Endodermal cell (in vitro differentiated cells): ENCODE measurements around the gene HAPLN3. TPM values are rescaled to one million over a fixed set of nuclear protein-coding genes. Genes with fewer than 3 reads are reported as not detected.

Experiments used
- DNase-seq: peaks from one replicate; pipeline ENCODE4 v3.0.0-alpha.2; 2017
- H3K27ac ChIP-seq: 2 replicates; pipeline ENCODE4 v1.5.1; 2013; ENCODE audit warnings: mild to moderate bottlenecking, low read depth, low read length, moderate library complexity
- H3K27me3 ChIP-seq: 2 replicates; pipeline ENCODE4 v1.6.1; 2013; ENCODE audit warnings: mild to moderate bottlenecking, low read length, moderate library complexity; ENCODE audit not compliant: insufficient read depth, control insufficient read depth, poor library complexity, severe bottlenecking
- H3K36me3 ChIP-seq: 2 replicates; pipeline ENCODE4 v1.7.0; 2013; ENCODE audit warnings: mild to moderate bottlenecking, low read length, moderate library complexity; ENCODE audit not compliant: control insufficient read depth, insufficient read depth
- H3K4me1 ChIP-seq: one replicate; pipeline ENCODE4 v1.7.0; 2013; ENCODE audit warnings: low read length; ENCODE audit not compliant: control insufficient read depth, insufficient read depth
- H3K4me3 ChIP-seq: 2 replicates; pipeline ENCODE4 v1.5.1; 2013; ENCODE audit warnings: mild to moderate bottlenecking, low read length, moderate library complexity
- H3K9ac ChIP-seq: 2 replicates; pipeline ENCODE4 v1.6.1; 2013; ENCODE audit warnings: mild to moderate bottlenecking, low read length, moderate library complexity; ENCODE audit not compliant: poor library complexity, severe bottlenecking; ENCODE audit errors: extremely low read depth
- H3K9me3 ChIP-seq: 2 replicates; pipeline ENCODE4 v1.6.1; 2013; ENCODE audit warnings: mild to moderate bottlenecking, low read length, moderate library complexity; ENCODE audit not compliant: control insufficient read depth
- H3K27ac Mint-ChIP-seq: 2 replicates; pipeline ENCODE4 v1.8.0; 2020; ENCODE audit warnings: mixed read lengths
- H3K27me3 Mint-ChIP-seq: 2 replicates; pipeline ENCODE4 v1.8.0; 2021; ENCODE audit warnings: mild to moderate bottlenecking, mixed read lengths; ENCODE audit not compliant: insufficient read depth
- H3K36me3 Mint-ChIP-seq: 2 replicates; pipeline ENCODE4 v1.8.0; 2020; ENCODE audit warnings: low read depth, mixed read lengths
- H3K4me1 Mint-ChIP-seq: 2 replicates; pipeline ENCODE4 v1.8.0; 2020; ENCODE audit warnings: mixed read lengths
- H3K4me3 Mint-ChIP-seq: 2 replicates; pipeline ENCODE4 v1.8.0; 2020; ENCODE audit warnings: mild to moderate bottlenecking, moderate library complexity, mixed read lengths
- H3K9me3 Mint-ChIP-seq: 2 replicates; pipeline ENCODE4 v1.8.0; 2020; ENCODE audit warnings: mild to moderate bottlenecking, mixed read lengths
- WGBS, 2 experiments: methylation state at CpG; one replicate each; pipeline versions ENCODE4 v1.1.5 to v1.1.7; 2013; ENCODE audit warnings: missing lambda C conversion rate in 2 of 2, mixed read lengths in 1 of 2; ENCODE audit not compliant: insufficient coverage in 1 of 2, insufficient read length in 1 of 2; 5-methylcytosine and 5-hydroxymethylcytosine counted together
- total RNA-seq, 2 donors: library from RNA; stranded (reverse); fragmentation: NEBNext Ultra II Directional in 1 of 2; extraction: Animal tissue kit (Norgen Biotek cat#: 25700) in 1 of 2; gene quantifications; 2 replicates in 1 of 2; 3 replicates in 1 of 2; pipeline ENCODE4 v1.2.1, GENCODE V29; 2021
- TF ChIP-seq, protein P1 (sequence below): fragments of 200-600 bp; sonication (generic); conservative IDR thresholded peaks from 2 replicates; pipeline ENCODE4 v1.5.0; 2021; ENCODE audit warnings: antibody characterized with exemption, mild to moderate bottlenecking

HAPLN3 gene
- total RNA-seq, 2 donors from 2014 or later: 5.8 to 15.6 TPM

DNA sequence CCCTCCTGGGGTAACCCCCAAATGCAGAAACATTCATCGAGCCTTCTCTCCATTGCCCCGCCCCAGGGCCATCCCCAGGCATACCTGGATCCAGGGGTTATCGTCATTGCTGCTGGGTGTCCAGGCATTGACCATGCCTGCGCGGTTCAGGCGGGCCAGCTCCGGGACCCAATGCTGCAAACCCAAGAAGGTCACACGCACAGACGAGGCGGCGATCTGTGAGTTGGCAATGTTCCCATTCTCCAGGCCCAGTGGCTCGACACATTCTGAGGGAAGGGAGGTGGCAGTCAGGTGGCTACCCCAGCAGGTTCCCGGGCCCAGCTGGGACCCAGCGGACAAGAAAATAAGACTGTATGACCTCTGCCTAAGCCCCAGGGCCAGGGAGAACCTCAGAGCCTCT, 11.8 kb upstream of the HAPLN3 start:
- H3K27ac ChIP-seq: no peak overlapping the region
- Mint-ChIP-seq H3K4me3 (no peak overlapping the region), H3K27ac (no peak overlapping the region)

DNA sequence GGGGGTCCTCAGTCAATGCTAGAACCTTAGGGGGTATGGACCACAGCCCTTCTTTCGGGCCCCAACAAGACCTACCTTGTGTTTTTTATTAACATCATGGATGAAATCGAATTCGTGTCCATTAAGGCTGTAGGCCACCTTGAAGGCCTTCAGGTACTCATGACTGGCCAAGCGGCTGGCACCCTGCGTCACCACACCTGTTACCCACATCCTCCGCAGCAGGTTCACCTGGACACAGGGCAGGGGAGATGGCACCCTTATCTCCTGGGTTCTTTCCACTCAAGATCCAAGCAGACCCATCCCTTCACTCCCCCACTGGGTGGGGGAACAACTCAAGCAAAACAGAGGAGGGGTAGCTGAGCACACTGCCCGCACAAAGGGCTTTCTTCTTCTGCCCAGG, 11.2 kb upstream of the HAPLN3 start:
- WGBS, 2 experiments: 97 to 98% methylated on average over 5 to 7 of the region's 7 CpGs
- no peak overlapping the region for H3K4me3 ChIP-seq
- H3K9ac ChIP-seq: no peak overlapping the region
- H3K9me3 ChIP-seq: no peaks in the 10 kb centered on the region
- Mint-ChIP-seq H3K9me3 (no peaks in the 10 kb centered on the region), H3K36me3 (peaks cover 89% of the 10 kb centered on the region), H3K4me1 (peaks cover 22% of the 10 kb centered on the region), H3K27ac (no peak overlapping the region), H3K27me3 (no peaks in the 10 kb centered on the region), H3K4me3 (no peak overlapping the region)
- TF ChIP-seq, protein P1, sequence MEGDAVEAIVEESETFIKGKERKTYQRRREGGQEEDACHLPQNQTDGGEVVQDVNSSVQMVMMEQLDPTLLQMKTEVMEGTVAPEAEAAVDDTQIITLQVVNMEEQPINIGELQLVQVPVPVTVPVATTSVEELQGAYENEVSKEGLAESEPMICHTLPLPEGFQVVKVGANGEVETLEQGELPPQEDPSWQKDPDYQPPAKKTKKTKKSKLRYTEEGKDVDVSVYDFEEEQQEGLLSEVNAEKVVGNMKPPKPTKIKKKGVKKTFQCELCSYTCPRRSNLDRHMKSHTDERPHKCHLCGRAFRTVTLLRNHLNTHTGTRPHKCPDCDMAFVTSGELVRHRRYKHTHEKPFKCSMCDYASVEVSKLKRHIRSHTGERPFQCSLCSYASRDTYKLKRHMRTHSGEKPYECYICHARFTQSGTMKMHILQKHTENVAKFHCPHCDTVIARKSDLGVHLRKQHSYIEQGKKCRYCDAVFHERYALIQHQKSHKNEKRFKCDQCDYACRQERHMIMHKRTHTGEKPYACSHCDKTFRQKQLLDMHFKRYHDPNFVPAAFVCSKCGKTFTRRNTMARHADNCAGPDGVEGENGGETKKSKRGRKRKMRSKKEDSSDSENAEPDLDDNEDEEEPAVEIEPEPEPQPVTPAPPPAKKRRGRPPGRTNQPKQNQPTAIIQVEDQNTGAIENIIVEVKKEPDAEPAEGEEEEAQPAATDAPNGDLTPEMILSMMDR: no peak
- H3K36me3 ChIP-seq: peaks cover 71% of the 10 kb centered on the region
- H3K4me1 ChIP-seq: no peaks in the 10 kb centered on the region
- H3K27ac ChIP-seq: no peak overlapping the region
- no peaks in the 10 kb centered on the region for H3K27me3 ChIP-seq
- no peak for DNase-seq

More for the DNA sequence above, 11.8 kb upstream of the HAPLN3 start:
- no peaks in the 10 kb centered on the region for H3K27me3 ChIP-seq
- Mint-ChIP-seq H3K27me3 (no peaks in the 10 kb centered on the region), H3K4me1 (peaks cover 28% of the 10 kb centered on the region), H3K36me3 (peaks cover 86% of the 10 kb centered on the region), H3K9me3 (no peaks in the 10 kb centered on the region)
- H3K9ac ChIP-seq: no peak overlapping the region
- H3K4me1 ChIP-seq: no peaks in the 10 kb centered on the region
- H3K36me3 ChIP-seq: peaks cover 66% of the 10 kb centered on the region
- no peak for DNase-seq
- no peaks in the 10 kb centered on the region for H3K9me3 ChIP-seq
- 96 to 97% methylated on average over 8 to 14 of the region's 14 CpGs for WGBS, 2 experiments
- no peak overlapping the region for H3K4me3 ChIP-seq
- TF ChIP-seq, protein P1: no peak

DNA sequence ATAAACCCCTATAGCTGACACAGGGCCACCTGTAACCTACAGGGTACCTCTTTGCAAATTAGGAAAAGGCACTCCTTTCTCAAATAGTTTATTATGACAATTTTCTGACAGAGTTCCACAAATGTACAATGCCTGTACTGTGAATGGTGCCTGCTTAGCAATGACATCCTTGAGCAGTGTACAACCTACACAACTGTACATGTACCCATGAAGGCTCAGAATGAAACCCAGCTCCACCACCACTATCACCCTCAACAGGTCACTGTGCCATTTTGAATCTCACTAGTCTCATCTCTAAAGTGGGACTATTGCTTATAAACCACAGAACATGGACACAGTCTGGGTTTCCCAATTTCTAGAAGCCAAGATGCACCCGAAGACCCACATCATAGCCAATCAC, 10.8 kb upstream of the HAPLN3 start:
- no peak overlapping the region for H3K9ac ChIP-seq
- H3K9me3 Mint-ChIP-seq: no peaks in the 10 kb centered on the region
- no peaks in the 10 kb centered on the region for H3K27me3 ChIP-seq
- H3K36me3 ChIP-seq: peaks cover 75% of the 10 kb centered on the region
- DNase-seq: no peak
- H3K27me3 Mint-ChIP-seq: no peaks in the 10 kb centered on the region
- peaks cover 22% of the 10 kb centered on the region for H3K4me1 Mint-ChIP-seq
- H3K9me3 ChIP-seq: no peaks in the 10 kb centered on the region
- H3K4me1 ChIP-seq: no peaks in the 10 kb centered on the region
- H3K4me3 ChIP-seq: no peak overlapping the region
- H3K36me3 Mint-ChIP-seq: peaks cover 92% of the 10 kb centered on the region
- H3K4me3 Mint-ChIP-seq: no peak overlapping the region
- no peak overlapping the region for H3K27ac ChIP-seq
- H3K27ac Mint-ChIP-seq: no peak overlapping the region
- 93 to 100% methylated on average over 1 of the region's 1 CpG for WGBS, 2 experiments
- TF ChIP-seq, protein P1: no peak
